Keratinocyte (primary cell): ENCODE measurements around the gene CCBE1.

Experiments
- EZH2 ChIP-seq: IDR thresholded peaks from one replicate; pipeline ENCODE4 v1.6.1; 2012; ENCODE audit warnings: inconsistent platforms, mild to moderate bottlenecking, low read length, moderate library complexity
- TF ChIP-seq, protein P1 (sequence below), 3 experiments: IDR thresholded peaks in 1 of 3; conservative IDR thresholded peaks in 1 of 3; optimal IDR thresholded peaks in 1 of 3; 2 replicates in 2 of 3; 3 replicates in 1 of 3; pipeline versions ENCODE3 to v1.5.1; 2011; ENCODE audit warnings: low read length in 3 of 3, mild to moderate bottlenecking in 3 of 3, moderate library complexity in 2 of 3, control low read depth in 1 of 3, inconsistent platforms in 1 of 3; ENCODE audit not compliant: insufficient read depth in 2 of 3; ENCODE audit errors: extremely low read depth in 1 of 3

DNA sequence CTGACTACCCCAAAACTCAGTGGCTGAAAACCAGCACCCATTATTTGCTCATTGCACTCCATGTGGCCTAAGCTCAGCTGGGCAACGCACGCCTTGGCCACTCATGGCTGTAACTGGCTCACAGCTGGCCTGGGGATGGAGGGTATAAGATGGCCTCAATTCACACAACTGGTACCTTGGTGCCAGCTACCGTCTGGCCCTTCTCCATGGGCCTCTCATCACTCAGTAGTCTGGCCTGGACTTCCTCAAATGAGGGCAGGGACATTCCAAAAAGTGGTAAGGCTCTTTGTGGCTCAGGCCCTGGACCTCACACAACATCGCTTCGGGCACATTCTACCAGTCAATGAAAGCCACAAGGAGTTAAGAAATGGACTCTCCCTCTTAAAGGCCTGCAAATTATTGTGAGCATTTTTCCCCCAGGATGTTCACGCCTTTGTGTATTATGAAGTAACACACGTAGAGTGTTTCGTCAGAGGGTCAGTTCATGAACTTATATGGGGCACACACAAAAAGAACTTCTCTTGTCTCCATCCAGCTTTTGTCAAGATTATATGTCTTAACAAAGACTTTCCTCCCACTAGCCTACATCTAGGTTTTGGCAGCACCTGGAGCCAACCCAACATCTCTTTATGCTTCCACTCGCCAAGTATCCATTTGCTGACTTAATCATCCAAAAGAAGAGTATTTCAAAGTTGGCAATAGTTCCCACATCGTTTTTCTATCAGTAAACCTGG, 145.2 kb downstream of the CCBE1 start:
- TF ChIP-seq, protein P1, sequence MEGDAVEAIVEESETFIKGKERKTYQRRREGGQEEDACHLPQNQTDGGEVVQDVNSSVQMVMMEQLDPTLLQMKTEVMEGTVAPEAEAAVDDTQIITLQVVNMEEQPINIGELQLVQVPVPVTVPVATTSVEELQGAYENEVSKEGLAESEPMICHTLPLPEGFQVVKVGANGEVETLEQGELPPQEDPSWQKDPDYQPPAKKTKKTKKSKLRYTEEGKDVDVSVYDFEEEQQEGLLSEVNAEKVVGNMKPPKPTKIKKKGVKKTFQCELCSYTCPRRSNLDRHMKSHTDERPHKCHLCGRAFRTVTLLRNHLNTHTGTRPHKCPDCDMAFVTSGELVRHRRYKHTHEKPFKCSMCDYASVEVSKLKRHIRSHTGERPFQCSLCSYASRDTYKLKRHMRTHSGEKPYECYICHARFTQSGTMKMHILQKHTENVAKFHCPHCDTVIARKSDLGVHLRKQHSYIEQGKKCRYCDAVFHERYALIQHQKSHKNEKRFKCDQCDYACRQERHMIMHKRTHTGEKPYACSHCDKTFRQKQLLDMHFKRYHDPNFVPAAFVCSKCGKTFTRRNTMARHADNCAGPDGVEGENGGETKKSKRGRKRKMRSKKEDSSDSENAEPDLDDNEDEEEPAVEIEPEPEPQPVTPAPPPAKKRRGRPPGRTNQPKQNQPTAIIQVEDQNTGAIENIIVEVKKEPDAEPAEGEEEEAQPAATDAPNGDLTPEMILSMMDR (optimal IDR thresholded peaks at IDR 0.05 in 1 of 3, IDR thresholded peaks at IDR 0.05 in 1 of 3, conservative IDR thresholded peaks at IDR 0.05 in 1 of 3; ENCODE audit: extremely low read depth in 1 of 3, insufficient read depth in 2 of 3, low read length in 3 of 3): no peak
- no peak for TF ChIP-seq EZH2
